HCT116 (cell line): ENCODE results near the gene PIGM.

Experiments used
- EZH2 ChIP-seq: fragments of 200-600 bp; sonication (generic); IDR thresholded peaks from 2 replicates; pipeline ENCODE4 v1.6.1; 2017; ENCODE audit warnings: antibody characterized with exemption, mixed run types
- JUND ChIP-seq: IDR thresholded peaks from 2 replicates; pipeline ENCODE4 v1.6.1; 2012
- POLR2A ChIP-seq: IDR thresholded peaks from 2 replicates; pipeline ENCODE4 v1.7.0; 2011; ENCODE audit warnings: borderline replicate concordance; ENCODE audit not compliant: insufficient read depth, insufficient read length; ENCODE audit errors: extremely low read depth
- SRF ChIP-seq: IDR thresholded peaks from 2 replicates; pipeline ENCODE4 v1.6.1; 2012; ENCODE audit warnings: low read depth
- ZNF274 ChIP-seq: fragments of 200-500 bp; sonication (Bioruptor generic); IDR thresholded peaks from 2 replicates; pipeline ENCODE4 v1.6.1; 2014; ENCODE audit warnings: mild to moderate bottlenecking, low read depth, low read length, inconsistent platforms
- TF ChIP-seq, protein P1 (sequence below), 3 experiments: fragments of 200-600 bp in 1 of 3; sonication (generic) in 1 of 3; IDR thresholded peaks in 2 of 3; conservative IDR thresholded peaks in 1 of 3; 2 replicates each; pipeline ENCODE4 v1.5.1; 2012 to 2017; ENCODE audit warnings: low read depth in 2 of 3, low read length in 2 of 3, antibody characterized with exemption in 1 of 3, borderline replicate concordance in 1 of 3, control low read depth in 1 of 3, mild to moderate bottlenecking in 1 of 3, mixed read lengths in 1 of 3, mixed run types in 1 of 3, moderate library complexity in 1 of 3; ENCODE audit not compliant: insufficient read depth in 1 of 3
- TF ChIP-seq, protein P2 (sequence below): IDR thresholded peaks from 2 replicates; pipeline ENCODE4 v1.6.1; 2012; ENCODE audit warnings: low read depth

DNA sequence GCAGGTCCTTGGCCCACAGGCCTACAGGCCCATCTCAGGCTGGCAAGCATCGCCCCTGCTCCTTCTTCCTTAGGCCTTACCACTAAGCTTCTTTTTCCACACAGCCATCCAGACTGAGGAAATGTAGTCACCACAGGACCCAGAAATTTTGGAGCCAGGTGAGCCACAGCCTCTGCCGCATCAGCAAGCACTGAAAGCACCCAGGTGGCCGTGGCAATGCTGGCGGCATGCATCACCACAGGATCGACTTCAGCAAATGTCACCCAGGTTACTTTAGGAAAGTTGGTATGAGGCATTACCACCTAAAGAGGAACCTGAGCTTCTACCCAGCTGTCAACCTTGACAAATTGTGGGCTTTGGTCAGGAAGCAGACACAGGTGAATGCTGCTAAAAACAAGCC lies 11.6 kb downstream of the PIGM start:
- TF ChIP-seq ZNF274 (no peak), SRF (no peak), EZH2 (no peak), POLR2A (no peak), JUND (no peak)
- TF ChIP-seq, protein P1, sequence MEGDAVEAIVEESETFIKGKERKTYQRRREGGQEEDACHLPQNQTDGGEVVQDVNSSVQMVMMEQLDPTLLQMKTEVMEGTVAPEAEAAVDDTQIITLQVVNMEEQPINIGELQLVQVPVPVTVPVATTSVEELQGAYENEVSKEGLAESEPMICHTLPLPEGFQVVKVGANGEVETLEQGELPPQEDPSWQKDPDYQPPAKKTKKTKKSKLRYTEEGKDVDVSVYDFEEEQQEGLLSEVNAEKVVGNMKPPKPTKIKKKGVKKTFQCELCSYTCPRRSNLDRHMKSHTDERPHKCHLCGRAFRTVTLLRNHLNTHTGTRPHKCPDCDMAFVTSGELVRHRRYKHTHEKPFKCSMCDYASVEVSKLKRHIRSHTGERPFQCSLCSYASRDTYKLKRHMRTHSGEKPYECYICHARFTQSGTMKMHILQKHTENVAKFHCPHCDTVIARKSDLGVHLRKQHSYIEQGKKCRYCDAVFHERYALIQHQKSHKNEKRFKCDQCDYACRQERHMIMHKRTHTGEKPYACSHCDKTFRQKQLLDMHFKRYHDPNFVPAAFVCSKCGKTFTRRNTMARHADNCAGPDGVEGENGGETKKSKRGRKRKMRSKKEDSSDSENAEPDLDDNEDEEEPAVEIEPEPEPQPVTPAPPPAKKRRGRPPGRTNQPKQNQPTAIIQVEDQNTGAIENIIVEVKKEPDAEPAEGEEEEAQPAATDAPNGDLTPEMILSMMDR (IDR thresholded peaks at IDR 0.05 in 2 of 3, conservative IDR thresholded peaks at IDR 0.05 in 1 of 3; ENCODE audit: borderline replicate concordance in 1 of 3, insufficient read depth in 1 of 3, low read depth in 2 of 3, low read length in 2 of 3): no peak
- TF ChIP-seq, protein P2, sequence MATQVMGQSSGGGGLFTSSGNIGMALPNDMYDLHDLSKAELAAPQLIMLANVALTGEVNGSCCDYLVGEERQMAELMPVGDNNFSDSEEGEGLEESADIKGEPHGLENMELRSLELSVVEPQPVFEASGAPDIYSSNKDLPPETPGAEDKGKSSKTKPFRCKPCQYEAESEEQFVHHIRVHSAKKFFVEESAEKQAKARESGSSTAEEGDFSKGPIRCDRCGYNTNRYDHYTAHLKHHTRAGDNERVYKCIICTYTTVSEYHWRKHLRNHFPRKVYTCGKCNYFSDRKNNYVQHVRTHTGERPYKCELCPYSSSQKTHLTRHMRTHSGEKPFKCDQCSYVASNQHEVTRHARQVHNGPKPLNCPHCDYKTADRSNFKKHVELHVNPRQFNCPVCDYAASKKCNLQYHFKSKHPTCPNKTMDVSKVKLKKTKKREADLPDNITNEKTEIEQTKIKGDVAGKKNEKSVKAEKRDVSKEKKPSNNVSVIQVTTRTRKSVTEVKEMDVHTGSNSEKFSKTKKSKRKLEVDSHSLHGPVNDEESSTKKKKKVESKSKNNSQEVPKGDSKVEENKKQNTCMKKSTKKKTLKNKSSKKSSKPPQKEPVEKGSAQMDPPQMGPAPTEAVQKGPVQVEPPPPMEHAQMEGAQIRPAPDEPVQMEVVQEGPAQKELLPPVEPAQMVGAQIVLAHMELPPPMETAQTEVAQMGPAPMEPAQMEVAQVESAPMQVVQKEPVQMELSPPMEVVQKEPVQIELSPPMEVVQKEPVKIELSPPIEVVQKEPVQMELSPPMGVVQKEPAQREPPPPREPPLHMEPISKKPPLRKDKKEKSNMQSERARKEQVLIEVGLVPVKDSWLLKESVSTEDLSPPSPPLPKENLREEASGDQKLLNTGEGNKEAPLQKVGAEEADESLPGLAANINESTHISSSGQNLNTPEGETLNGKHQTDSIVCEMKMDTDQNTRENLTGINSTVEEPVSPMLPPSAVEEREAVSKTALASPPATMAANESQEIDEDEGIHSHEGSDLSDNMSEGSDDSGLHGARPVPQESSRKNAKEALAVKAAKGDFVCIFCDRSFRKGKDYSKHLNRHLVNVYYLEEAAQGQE: no peak
